SK-N-SH treated with all-trans-retinoic acid at 6 μM for 48 hours (cell line): ENCODE measurements around the gene CLDN18.

Experiments
- ATAC-seq: fragments of 200-7000 bp; cut with Tn5 transposase; 3 replicates; pipeline ENCODE4 v1.9.1; 2020; ENCODE audit warnings: mild to moderate bottlenecking, moderate library complexity
- ARNTL ChIP-seq: fragments of 450-650 bp; formaldehyde crosslinking; IDR thresholded peaks from 2 replicates; pipeline ENCODE4 v1.5.0; 2020; ENCODE audit warnings: low read depth, mild to moderate bottlenecking, moderate library complexity, borderline replicate concordance
- BACH2 ChIP-seq: fragments of 250-450 bp; sonication (Bioruptor Pico); IDR thresholded peaks from 2 replicates; pipeline ENCODE4 v1.9.0; 2021; ENCODE audit warnings: mild to moderate bottlenecking, borderline replicate concordance
- CREB5 ChIP-seq: fragments of 250-450 bp; sonication (Bioruptor Pico); IDR thresholded peaks from 2 replicates; pipeline ENCODE4 v1.5.1; 2020; ENCODE audit warnings: low read depth, mild to moderate bottlenecking, moderate library complexity
- CSDC2 ChIP-seq: fragments of 250-450 bp; sonication (Bioruptor Pico); IDR thresholded peaks from 2 replicates; pipeline ENCODE4 v1.5.0; 2020; ENCODE audit warnings: mild to moderate bottlenecking, moderate library complexity
- CSRNP3 ChIP-seq: fragments of 250-450 bp; sonication (Bioruptor Pico); IDR thresholded peaks from 2 replicates; pipeline ENCODE4 v1.5.1; 2021; ENCODE audit warnings: mild to moderate bottlenecking, moderate library complexity
- ESRRG ChIP-seq: fragments of 250-450 bp; sonication (Bioruptor Pico); IDR thresholded peaks from 2 replicates; pipeline ENCODE4 v1.6.1; 2021; ENCODE audit warnings: mild to moderate bottlenecking
- GLIS3 ChIP-seq: fragments of 250-450 bp; sonication (Bioruptor Pico); IDR thresholded peaks from 2 replicates; pipeline ENCODE4 v1.5.0; 2020; ENCODE audit warnings: mild to moderate bottlenecking, moderate library complexity
- ISL1 ChIP-seq: fragments of 250-450 bp; sonication (Bioruptor Pico); IDR thresholded peaks from 2 replicates; pipeline ENCODE4 v2.1.2; 2022; ENCODE audit warnings: mild to moderate bottlenecking, moderate library complexity
- OSR1 ChIP-seq: fragments of 250-450 bp; sonication (Bioruptor Pico); IDR thresholded peaks from 2 replicates; pipeline ENCODE4 v1.8.0; 2022; ENCODE audit warnings: moderate library complexity, mild to moderate bottlenecking, inconsistent platforms
- PATZ1 ChIP-seq: fragments of 250-450 bp; sonication (Bioruptor Pico); IDR thresholded peaks from 2 replicates; pipeline ENCODE4 v1.8.0; 2020; ENCODE audit warnings: mild to moderate bottlenecking, moderate library complexity, borderline replicate concordance
- POU6F1 ChIP-seq: fragments of 250-450 bp; sonication (Bioruptor Pico); IDR thresholded peaks from 2 replicates; pipeline ENCODE4 v1.8.0; 2021; ENCODE audit warnings: low read depth, mild to moderate bottlenecking, moderate library complexity, borderline replicate concordance
- PPARA ChIP-seq: fragments of 250-450 bp; sonication (Bioruptor Pico); IDR thresholded peaks from 2 replicates; pipeline ENCODE4 v1.5.0; 2020; ENCODE audit warnings: mild to moderate bottlenecking, borderline replicate concordance
- RARB ChIP-seq: fragments of 250-450 bp; sonication (Bioruptor Pico); IDR thresholded peaks from 2 replicates; pipeline ENCODE4 v1.8.0; 2021; ENCODE audit warnings: mild to moderate bottlenecking, moderate library complexity
- SNAI2 ChIP-seq: fragments of 250-450 bp; sonication (Bioruptor Pico); IDR thresholded peaks from 2 replicates; pipeline ENCODE4 v1.5.0; 2020; ENCODE audit warnings: mild to moderate bottlenecking, moderate library complexity
- TCF4 ChIP-seq: fragments of 250-450 bp; sonication (Bioruptor Pico); IDR thresholded peaks from 2 replicates; pipeline ENCODE4 v1.8.0; 2021; ENCODE audit warnings: mild to moderate bottlenecking, moderate library complexity, borderline replicate concordance
- TOX ChIP-seq: fragments of 250-450 bp; sonication (Bioruptor Pico); IDR thresholded peaks from 2 replicates; pipeline ENCODE4 v1.8.0; 2021; ENCODE audit warnings: mild to moderate bottlenecking, moderate library complexity, borderline replicate concordance
- TSHZ2 ChIP-seq: fragments of 250-450 bp; sonication (Bioruptor Pico); IDR thresholded peaks from 2 replicates; pipeline ENCODE4 v1.5.0; 2020; ENCODE audit warnings: mild to moderate bottlenecking, moderate library complexity
- ZC3H10 ChIP-seq: fragments of 250-450 bp; sonication (Bioruptor Pico); IDR thresholded peaks from 2 replicates; pipeline ENCODE4 v1.5.1; 2021; ENCODE audit warnings: mild to moderate bottlenecking, moderate library complexity
- ZFP3 ChIP-seq: fragments of 250-450 bp; sonication (Bioruptor Pico); IDR thresholded peaks from 2 replicates; pipeline ENCODE4 v1.5.0; 2020; ENCODE audit warnings: mild to moderate bottlenecking, moderate library complexity
- ZFP30 ChIP-seq: fragments of 450-650 bp; formaldehyde crosslinking; IDR thresholded peaks from 2 replicates; pipeline ENCODE4 v1.5.0; 2022; ENCODE audit warnings: mild to moderate bottlenecking, moderate library complexity
- ZNF565 ChIP-seq: fragments of 450-650 bp; formaldehyde crosslinking; conservative IDR thresholded peaks from 2 replicates; pipeline ENCODE4 v1.5.0; 2020; ENCODE audit warnings: low read depth, mild to moderate bottlenecking, moderate library complexity
- ZNF70 ChIP-seq: fragments of 450-650 bp; formaldehyde crosslinking; IDR thresholded peaks from 2 replicates; pipeline ENCODE4 v1.5.0; 2020; ENCODE audit warnings: mild to moderate bottlenecking, moderate library complexity
- ZNF8 ChIP-seq: fragments of 450-650 bp; formaldehyde crosslinking; IDR thresholded peaks from 2 replicates; pipeline ENCODE4 v1.5.0; 2020; ENCODE audit warnings: mild to moderate bottlenecking, moderate library complexity

The CLDN18 gene

GRCh38 chr3:137990427-137990826, 19.5 kb upstream of the CLDN18 start:
- TF ChIP-seq ISL1 (CRISPR knock-in tag) = no peak
- no peak for TF ChIP-seq ESRRG (CRISPR knock-in tag)
- TF ChIP-seq ZC3H10 (CRISPR knock-in tag) = no peak
- no peak for TF ChIP-seq CSDC2 (CRISPR knock-in tag)
- no peak for TF ChIP-seq CSRNP3
- no peak for TF ChIP-seq ZFP30 (CRISPR knock-in tag)
- no peak for TF ChIP-seq SNAI2 (CRISPR knock-in tag)
- no peak for TF ChIP-seq ZNF8 (CRISPR knock-in tag)
- no peak for TF ChIP-seq PPARA (CRISPR knock-in tag)
- no peak for TF ChIP-seq OSR1
- TF ChIP-seq POU6F1 = no peak
- no peak for TF ChIP-seq TOX
- no peak for TF ChIP-seq PATZ1 (CRISPR knock-in tag)
- TF ChIP-seq GLIS3 (CRISPR knock-in tag) = no peak
- TF ChIP-seq BACH2 = no peak
- TF ChIP-seq RARB = no peak
- no peak for TF ChIP-seq ZFP3 (CRISPR knock-in tag)

GRCh38 chr3:137992592-137992991, 17.4 kb upstream of the CLDN18 start:
- no peak for ATAC-seq
- TF ChIP-seq ARNTL (CRISPR knock-in tag) = no peak
- TF ChIP-seq ZNF565 = no peak
- no peak for TF ChIP-seq POU6F1
- no peak for TF ChIP-seq CSRNP3
- TF ChIP-seq RARB = no peak
- TF ChIP-seq ZC3H10 (CRISPR knock-in tag) = no peak
- no peak for TF ChIP-seq GLIS3 (CRISPR knock-in tag)
- TF ChIP-seq ZNF70 (CRISPR knock-in tag) = no peak
- no peak for TF ChIP-seq TSHZ2 (CRISPR knock-in tag)
- no peak for TF ChIP-seq PPARA (CRISPR knock-in tag)
- no peak for TF ChIP-seq ESRRG (CRISPR knock-in tag)
- TF ChIP-seq ZNF8 (CRISPR knock-in tag) = no peak
- no peak for TF ChIP-seq SNAI2 (CRISPR knock-in tag)
- no peak for TF ChIP-seq TCF4
- no peak for TF ChIP-seq ZFP30 (CRISPR knock-in tag)
- TF ChIP-seq OSR1 = no peak
- TF ChIP-seq CREB5 (CRISPR knock-in tag) = no peak
- TF ChIP-seq ISL1 (CRISPR knock-in tag) = no peak
- no peak for TF ChIP-seq PATZ1 (CRISPR knock-in tag)
- TF ChIP-seq BACH2 = no peak

More at GRCh38 chr3:137990427-137990826, 19.5 kb upstream of the CLDN18 start:
- ATAC-seq = no peak
